GM19463 (cell line): ENCODE measurements around the gene P4HA2.

ENCODE experiments used
- ATAC-seq: cut with Tn5 transposase; IDR thresholded peaks from one replicate; pipeline ENCODE4 v1.9.1; 2021; ENCODE audit warnings: mild to moderate bottlenecking, moderate library complexity; ENCODE audit not compliant: unreplicated experiment

Gene P4HA2

GRCh38 chr5:132227485-132228240 lies at the start of gene P4HA2:
Gene P4HA2 (minus strand): TSS chr5:132227853. CDS start chr5:132218626, 9,227 bp downstream.
- ATAC-seq, result peak; percentile 94

GRCh38 chr5:132277256-132277655 lies 49.6 kb upstream of the P4HA2 start:
- ATAC-seq, result no peak

GRCh38 chr5:132275367-132276220 lies 47.9 kb upstream of the P4HA2 start:
- no peak for ATAC-seq

DNA sequence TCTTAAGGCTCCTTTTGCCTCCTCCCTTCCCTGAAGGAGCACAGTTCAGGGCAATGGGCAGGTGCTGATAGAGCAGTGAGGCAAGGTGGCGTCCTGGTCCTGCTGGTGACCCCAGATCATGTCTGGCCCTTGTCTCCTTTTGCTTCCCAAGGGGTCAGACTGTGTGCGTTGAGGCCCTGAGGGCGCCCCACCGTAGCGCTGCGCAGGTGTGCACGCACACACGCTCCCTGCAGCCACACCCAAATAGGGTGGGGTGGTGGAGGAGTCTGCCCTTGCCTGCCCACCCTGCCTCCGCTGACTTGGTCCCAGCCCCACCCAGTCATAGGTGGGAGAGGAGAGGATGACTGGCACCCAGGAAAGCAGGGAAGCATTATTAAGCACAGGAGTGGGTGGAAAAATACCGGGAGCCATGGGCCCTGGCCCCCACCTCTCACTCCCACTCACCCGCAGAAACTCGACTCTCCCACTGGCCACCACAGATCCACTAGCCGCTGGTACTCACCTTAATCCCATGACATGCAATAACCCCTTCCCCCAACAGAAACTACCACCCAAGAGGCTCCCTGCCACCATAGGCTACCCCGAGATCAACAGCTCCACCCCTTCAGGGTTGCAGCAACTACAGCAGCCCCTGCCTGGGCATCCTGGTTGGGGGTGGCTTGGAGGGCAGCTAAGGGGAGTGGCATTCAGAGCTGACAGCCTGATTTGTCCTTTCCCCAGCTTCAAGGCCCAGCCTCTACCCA lies 46.6 kb upstream of the P4HA2 start:
- ATAC-seq, result no peak

DNA sequence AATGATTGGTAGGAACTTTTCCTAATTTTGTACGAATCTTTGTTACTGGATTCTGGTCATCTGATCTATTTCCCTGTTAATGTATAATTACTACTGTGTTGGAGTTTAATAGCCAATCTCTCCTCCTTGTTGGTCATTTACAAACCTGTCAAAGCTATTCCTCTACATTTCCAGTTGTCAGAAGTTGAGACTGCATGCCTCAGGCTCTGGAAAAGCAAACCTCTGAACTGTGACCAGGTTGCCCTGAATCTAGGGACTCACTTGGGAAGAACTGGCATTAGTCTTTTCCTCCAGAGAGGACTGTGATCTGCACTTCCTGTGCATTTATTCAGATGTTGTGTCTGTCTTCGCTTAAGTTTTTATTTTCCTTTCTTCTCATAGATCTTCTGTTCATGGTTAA lies 46.0 kb upstream of the P4HA2 start:
- ATAC-seq, result no peak

DNA sequence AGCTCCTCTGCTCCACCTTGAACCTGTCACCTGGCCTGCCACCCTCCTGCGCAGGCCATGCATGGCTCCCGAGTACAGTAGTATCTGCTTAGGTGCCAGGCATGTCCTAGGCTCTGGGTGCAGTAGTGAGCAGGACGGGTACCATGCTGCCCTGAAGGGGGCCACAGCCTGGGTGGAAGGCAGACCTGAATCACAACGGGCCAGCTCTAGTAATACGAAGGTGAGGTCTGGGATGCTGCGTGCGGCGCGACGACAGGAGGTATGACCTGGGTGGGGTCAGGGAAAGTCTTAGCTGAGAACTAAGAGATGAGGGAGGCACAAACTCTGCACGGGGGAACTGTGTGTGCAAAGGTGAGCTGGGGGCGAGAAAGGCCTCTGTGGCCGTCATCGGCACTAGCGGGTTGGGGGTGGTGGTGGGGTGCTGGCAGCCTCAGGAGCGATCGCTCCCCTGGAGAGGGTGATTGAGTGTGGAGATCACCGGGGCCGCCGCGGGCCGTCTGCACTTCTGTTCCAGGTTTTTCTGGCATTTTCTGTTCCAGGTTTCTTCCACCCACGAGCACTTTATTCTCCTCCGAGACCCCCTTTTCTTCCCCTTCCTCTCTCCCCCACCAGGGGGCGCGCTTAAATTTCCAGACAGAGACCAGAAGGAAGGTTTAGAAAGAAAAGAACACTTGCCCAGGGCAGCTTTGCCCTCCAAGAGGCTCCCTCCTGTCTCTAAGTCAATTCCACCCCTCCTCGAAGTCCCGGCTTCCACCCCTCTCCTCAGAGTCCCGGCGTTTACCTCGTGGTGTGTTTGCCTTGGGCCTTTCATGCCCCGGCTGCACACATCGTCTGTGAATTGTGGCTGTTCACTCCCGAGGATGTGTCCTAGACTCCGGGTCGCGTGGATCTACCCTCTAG lies 44.9 kb upstream of the P4HA2 start:
- ATAC-seq, result no peak

DNA sequence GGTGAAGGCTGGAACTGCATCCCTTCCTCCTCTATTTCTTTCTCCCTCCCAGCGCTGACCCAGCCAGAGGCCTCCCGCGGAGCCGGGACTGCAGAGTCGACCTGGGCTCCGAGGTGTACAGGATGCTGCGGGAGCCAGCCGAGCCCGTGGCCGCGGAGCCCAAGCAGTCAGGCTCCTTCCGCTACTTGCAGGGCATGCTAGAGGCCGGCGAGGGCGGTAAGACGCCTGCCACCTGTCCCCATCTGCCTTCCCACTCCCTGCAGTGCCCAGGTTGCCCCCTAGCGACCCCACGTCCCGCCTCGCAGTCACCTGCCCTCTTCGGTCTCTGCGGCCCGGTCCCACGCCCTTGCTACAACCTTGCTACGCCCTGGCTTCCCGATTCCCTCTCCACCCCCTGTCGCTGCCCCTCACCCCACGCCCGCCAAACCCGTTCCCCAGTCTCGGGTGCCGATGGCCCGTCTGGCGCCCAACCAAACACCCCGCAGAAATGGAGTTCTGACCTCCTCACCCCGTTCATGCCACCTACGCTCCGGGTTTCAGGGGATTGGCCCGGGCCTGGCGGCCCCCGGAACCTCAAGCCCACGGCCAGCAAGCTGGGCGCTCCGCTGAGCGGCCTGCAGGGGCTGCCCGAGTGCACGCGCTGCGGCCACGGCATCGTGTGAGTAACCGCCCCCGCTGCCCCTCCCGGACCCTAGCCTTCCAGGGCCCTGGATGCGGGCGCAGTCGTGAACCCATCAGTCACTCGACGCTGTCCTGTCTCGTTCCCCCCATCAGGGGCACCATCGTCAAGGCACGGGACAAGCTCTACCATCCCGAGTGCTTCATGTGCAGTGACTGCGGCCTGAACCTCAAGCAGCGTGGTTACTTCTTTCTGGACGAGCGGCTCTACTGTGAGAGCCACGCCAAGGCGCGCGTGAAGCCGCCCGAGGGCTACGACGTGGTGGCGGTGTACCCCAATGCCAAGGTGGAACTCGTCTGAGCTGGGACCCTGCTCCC lies 43.9 kb upstream of the P4HA2 start:
- no peak for ATAC-seq

DNA sequence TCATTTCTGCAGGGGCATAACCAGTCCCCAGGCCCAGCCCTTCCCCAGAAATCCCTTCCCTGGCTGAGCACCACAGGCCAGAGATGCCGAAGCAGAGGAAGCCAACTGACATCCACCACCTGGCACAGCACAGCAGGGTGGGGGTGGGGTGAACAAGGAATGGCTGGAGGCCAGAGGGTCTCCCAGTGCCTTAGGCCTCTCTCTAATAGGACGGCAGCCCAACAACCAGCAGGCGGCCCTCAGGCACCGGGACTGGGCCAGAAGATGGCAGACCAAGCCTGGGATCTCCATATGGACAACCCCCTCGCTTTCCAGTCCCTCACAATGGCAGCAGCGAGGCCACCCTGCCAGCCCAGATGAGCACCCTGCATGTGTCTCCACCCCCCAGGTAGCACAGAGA lies 43.1 kb upstream of the P4HA2 start:
- ATAC-seq, result no peak

DNA sequence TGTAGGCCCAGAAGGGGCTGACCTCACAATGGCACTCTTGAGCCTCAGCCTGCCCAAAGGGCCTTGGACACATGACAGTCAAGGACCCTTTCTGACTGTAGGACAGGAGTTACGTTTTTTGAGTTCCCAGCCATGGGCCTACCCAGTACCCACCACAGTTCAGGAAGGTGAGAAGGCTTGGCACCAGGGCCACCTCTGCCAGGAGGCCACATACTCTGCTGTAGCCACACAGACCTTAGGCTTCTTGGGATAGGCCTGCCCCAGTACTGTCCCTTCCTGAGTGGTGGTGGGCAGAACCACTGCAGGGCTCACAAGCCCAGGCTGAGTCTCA lies 42.6 kb upstream of the P4HA2 start:
- ATAC-seq, result no peak

DNA sequence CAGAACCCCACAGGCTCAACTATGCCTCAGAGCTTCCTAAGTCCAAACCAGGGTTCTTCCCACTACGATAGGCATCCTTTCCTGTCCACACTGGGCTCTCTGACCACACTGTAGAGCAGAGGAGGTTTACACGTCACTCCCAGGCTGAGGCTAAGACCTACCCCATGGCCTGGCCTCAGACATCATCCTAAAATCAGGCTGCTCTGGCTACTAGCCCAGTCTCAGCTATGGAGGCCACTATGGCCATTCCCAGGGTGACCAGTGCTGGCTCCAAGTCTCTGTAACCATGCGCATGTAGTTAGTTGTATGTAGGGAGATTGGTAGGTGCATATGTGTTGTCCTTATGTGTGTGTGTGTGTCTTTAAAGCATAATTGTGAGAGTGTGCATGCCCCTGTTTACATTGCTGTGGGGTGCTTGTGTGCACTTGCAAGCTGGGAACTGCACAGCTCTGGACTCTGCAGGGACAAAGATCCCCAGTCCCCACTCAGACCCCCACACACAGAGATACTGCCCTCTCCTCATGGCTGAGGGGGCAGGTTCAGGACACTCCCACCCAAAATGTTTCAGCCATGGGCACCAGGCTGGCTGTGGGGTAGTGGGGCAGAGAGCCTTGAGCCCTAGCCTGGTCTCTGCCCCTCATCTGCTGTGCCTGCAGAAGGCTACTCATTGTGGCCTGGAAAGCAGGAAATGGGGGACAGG lies 42.1 kb upstream of the P4HA2 start:
- no peak for ATAC-seq

DNA sequence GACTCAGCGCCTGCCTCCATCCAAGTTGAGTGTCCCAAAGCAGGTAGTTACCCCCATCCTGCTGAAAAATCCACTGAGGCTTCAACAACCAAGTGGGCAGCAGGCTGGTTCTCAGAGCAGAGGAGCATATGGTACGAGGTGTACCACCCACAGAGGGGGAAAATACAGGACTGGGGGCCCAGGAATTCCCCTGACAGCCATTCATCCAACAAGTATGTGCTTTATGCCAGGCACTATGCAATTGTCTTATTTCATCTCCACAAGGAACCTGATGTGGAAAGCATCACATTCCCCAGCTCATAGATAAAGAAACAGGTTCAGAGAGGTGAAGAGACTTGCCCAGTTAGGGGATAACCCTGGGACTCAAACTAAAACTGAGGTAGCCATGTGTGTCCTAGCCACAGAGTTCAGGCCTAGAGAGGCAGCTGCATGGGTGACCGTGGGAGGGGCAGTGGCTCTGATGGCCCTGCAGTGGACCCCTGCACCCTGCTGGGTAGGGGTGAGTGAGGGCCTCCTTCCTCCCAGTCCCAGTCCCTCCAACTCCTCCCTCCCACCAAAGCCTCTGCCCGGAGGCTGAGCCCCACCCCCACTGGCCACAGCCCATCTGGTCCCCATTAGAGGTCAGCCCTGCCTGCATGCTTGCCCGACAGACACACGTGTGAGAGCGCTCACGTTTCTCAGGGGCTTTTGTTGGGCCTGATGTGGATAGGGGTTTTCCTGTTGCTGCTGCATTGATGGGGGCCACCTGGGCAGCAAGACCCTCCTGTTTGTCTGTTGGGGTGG lies 41.3 kb upstream of the P4HA2 start:
- peak; percentile 71 for ATAC-seq

GRCh38 chr5:132267931-132268768 lies 40.5 kb upstream of the P4HA2 start:
- ATAC-seq, result peak; percentile 40

GRCh38 chr5:132267166-132267739 lies 39.6 kb upstream of the P4HA2 start:
- ATAC-seq, result no peak

DNA sequence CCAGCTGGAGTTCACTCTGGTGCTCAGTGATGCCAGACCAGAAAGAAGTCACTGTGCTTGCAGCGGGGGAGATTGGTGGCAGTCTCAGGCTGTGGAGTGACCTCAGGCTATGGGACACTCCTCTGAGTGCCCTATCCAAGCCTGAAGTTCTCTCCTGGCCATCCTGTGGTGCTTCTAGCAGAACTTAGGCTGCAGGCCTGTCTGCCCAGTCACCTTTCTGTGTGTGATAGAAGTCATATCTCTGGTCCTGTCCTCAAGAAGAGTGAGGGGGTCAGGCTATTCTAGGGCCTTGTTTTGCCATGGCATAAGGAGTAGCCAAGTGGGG lies 39.1 kb upstream of the P4HA2 start:
- ATAC-seq, result no peak

DNA sequence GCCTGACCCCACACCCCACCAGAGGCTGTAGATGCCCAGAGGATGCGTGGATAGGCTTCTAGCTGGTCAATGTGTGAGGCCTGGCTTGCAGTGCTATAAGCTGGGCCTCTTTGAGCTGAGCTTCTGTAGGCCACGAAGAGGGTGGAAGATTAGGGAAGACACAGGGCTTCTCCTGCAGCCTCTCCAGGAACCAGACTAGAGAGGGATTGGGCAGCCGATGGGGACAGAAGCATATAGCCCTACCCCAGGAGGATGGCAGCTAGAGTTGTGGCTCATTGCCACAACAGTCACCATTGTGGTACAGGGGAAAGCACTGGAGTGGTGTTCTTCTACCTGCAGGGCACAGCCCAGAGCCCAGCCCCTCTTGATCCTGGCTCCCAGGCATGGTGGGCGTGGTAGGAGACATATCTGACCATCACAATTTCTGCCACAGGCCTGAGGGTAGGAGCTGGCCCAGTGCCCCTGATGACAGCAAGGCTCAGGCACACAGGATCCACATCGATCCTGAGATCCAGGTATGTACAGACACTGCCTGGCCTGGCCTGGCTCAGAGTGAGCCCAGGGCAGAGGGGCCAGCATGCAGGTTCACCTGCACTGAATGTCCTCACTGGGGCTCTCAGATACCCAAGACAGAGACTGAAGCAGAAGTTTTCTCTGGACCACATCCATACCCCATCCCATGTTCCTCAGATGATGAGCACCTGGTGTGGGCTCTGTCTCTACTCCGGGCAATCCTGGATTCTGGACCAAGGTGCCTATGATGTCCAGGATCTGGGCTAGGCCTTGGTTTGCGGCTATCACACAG lies 38.6 kb upstream of the P4HA2 start:
- no peak for ATAC-seq
